Neural progenitor cell (in vitro differentiated cells): ENCODE results near the gene DLX1.

Experiments
- CTCF ChIP-seq: fragments of 200-600 bp; sonication (generic); IDR thresholded peaks from 2 replicates; pipeline ENCODE4 v1.5.1; 2017; ENCODE audit warnings: antibody characterized with exemption, mild to moderate bottlenecking
- EZH2 ChIP-seq: fragments of 200-600 bp; sonication (generic); IDR thresholded peaks from 2 replicates; pipeline ENCODE4 v1.6.1; 2017; ENCODE audit warnings: antibody characterized with exemption, mild to moderate bottlenecking, moderate library complexity

- TF ChIP-seq EZH2: no peak
- TF ChIP-seq CTCF: no peak
Measured at GRCh38 chr2:172065111-172065510, 20.2 kb upstream of the DLX1 start.
